Mesendoderm (in vitro differentiated cells): ENCODE measurements around the gene CYP19A1.
"Not testable (repeated sequence)": the region's sequence is repeated elsewhere in the genome, so short reads cannot be mapped to it uniquely, and the experiment has no call there.

Experiments
- DNase-seq: peaks from one replicate; pipeline ENCODE4 v3.0.0; 2013
- H2AK5ac ChIP-seq: 2 replicates; pipeline ENCODE4 v1.6.1; 2013; ENCODE audit warnings: low read length, inconsistent platforms
- H2BK120ac ChIP-seq: 2 replicates; pipeline ENCODE4 v1.6.1; 2013; ENCODE audit warnings: low read depth, mild to moderate bottlenecking, low read length, moderate library complexity, mixed read lengths
- H2BK15ac ChIP-seq: replicated peaks from 2 replicates; pipeline ENCODE4 v1.6.1; 2013; ENCODE audit warnings: low read depth, mild to moderate bottlenecking, moderate library complexity
- H2BK5ac ChIP-seq: 2 replicates; pipeline ENCODE4 v1.6.1; 2013; ENCODE audit warnings: low read length, inconsistent platforms
- H3K18ac ChIP-seq: 2 replicates; pipeline ENCODE4 v1.6.1; 2013; ENCODE audit warnings: mild to moderate bottlenecking, low read length, mixed read lengths
- H3K23ac ChIP-seq: one replicate; pipeline ENCODE4 v1.6.1; 2013; ENCODE audit warnings: low read length
- H3K27ac ChIP-seq: 2 replicates; pipeline ENCODE4 v1.5.1; 2013; ENCODE audit warnings: low read depth, mild to moderate bottlenecking, inconsistent platforms, low read length, moderate library complexity
- H3K27me3 ChIP-seq: 2 replicates; pipeline ENCODE4 v1.6.1; 2013; ENCODE audit warnings: low read length, control low read depth, mild to moderate bottlenecking, inconsistent platforms; ENCODE audit not compliant: insufficient read depth, poor library complexity
- H3K36me3 ChIP-seq: 2 replicates; pipeline ENCODE4 v1.6.1; 2013; ENCODE audit warnings: low read length, inconsistent platforms; ENCODE audit not compliant: control insufficient read depth, insufficient read depth
- H3K4ac ChIP-seq: one replicate; pipeline ENCODE4 v1.6.1; 2013; ENCODE audit warnings: low read depth, mild to moderate bottlenecking, low read length, moderate library complexity
- H3K4me1 ChIP-seq: 2 replicates; pipeline ENCODE4 v1.6.1; 2013; ENCODE audit warnings: low read depth, low read length, inconsistent platforms; ENCODE audit not compliant: control insufficient read depth
- H3K4me2 ChIP-seq: 2 replicates; pipeline ENCODE4 v1.6.1; 2013; ENCODE audit warnings: low read length
- H3K4me3 ChIP-seq: 2 replicates; pipeline ENCODE4 v1.5.1; 2013; ENCODE audit warnings: mild to moderate bottlenecking, low read length
- H3K56ac ChIP-seq: one replicate; pipeline ENCODE4 v1.6.1; 2013; ENCODE audit warnings: low read length
- H3K79me1 ChIP-seq: 2 replicates; pipeline ENCODE4 v1.6.1; 2013; ENCODE audit warnings: low read length, inconsistent platforms
- H3K79me2 ChIP-seq: 2 replicates; pipeline ENCODE4 v1.6.1; 2013; ENCODE audit warnings: mild to moderate bottlenecking, low read length; ENCODE audit not compliant: control insufficient read depth, insufficient read depth
- H3K9ac ChIP-seq: 2 replicates; pipeline ENCODE4 v1.6.1; 2013; ENCODE audit warnings: low read length, inconsistent platforms
- H4K5ac ChIP-seq: one replicate; pipeline ENCODE4 v1.6.1; 2013; ENCODE audit warnings: low read length
- H4K8ac ChIP-seq: one replicate; pipeline ENCODE4 v1.6.1; 2013; ENCODE audit warnings: low read depth, mild to moderate bottlenecking, control low read depth, low read length, moderate library complexity
- WGBS: extraction: QIAGEN DNeasy Blood & Tissue Kit; methylation state at CpG from one replicate; pipeline ENCODE4 v1.1.7; 2013; ENCODE audit warnings: low lambda C conversion rate, missing lambda C conversion rate; ENCODE audit not compliant: insufficient coverage; ENCODE audit errors: extremely low coverage; 5-methylcytosine and 5-hydroxymethylcytosine counted together

Gene CYP19A1

DNA sequence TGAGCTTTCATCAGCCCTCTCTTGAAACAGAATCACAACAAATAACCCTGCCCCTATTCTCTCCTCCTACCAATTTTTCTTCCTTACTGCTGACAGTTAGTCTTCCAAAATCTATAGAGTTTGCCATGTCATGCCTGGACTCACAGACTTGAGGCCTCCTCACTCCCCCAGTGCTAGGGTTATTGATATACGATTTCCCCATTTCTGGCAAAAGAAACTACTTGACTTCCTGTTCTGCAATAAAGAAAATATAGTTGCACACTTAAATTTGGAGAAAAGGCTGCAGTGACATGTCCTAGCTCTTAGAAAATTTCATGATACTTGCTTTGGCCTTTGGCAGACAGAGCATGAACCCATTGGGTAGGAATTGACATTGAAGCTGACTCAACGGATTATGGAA is 75.9 kb downstream of the CYP19A1 start:
- Histone ChIP-seq H3K27me3 (peaks cover 11% of the 10 kb centered on the region), H3K4ac (no peak overlapping the region), H3K56ac (no peak overlapping the region), H4K5ac (no peak overlapping the region), H3K4me2 (no peak overlapping the region), H2BK15ac (no peak overlapping the region), H3K18ac (no peak overlapping the region), H3K9ac (no peak overlapping the region), H3K36me3 (no peaks in the 10 kb centered on the region), H2AK5ac (no peak overlapping the region), H3K27ac (no peak overlapping the region), H3K79me2 (no peaks in the 10 kb centered on the region), H2BK5ac (no peak overlapping the region), H3K79me1 (no peaks in the 10 kb centered on the region), H2BK120ac (no peak overlapping the region), H3K4me1 (no peaks in the 10 kb centered on the region), H3K4me3 (no peak overlapping the region), H3K23ac (no peak overlapping the region), H4K8ac (no peak overlapping the region)
- no CpG with 5 or more reads among the region's 2 CpGs for WGBS
- DNase-seq: no peak

DNA sequence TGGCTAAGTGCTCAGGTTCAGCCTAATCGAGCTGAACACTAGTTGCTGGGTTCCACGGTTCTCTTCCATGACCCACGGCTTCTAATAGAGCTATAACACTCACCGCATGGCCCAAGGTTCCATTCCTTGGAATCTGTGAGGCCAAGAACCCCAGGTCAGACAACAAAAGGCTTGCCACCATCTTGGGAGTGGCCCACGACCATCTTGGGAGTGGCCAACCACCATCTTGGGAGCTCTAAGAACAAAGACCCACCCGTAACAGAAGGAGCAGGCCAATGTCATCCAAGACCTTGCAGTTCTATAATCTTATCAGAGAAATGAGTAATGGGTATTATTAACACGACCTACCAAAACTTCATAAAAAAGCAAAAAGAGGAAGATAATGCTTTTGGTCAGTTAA is 77.3 kb downstream of the CYP19A1 start:
- not testable (repeated sequence) for H4K8ac ChIP-seq, H2BK120ac ChIP-seq, H3K56ac ChIP-seq, H3K27ac ChIP-seq, H3K23ac ChIP-seq, H3K27me3 ChIP-seq, H3K79me2 ChIP-seq, H3K79me1 ChIP-seq, H3K9ac ChIP-seq, H3K36me3 ChIP-seq, DNase-seq, H2BK5ac ChIP-seq, H2AK5ac ChIP-seq, H3K18ac ChIP-seq, H4K5ac ChIP-seq, H2BK15ac ChIP-seq, H3K4ac ChIP-seq, H3K4me2 ChIP-seq, H3K4me3 ChIP-seq, H3K4me1 ChIP-seq
- WGBS: no CpG with 5 or more reads among the region's 7 CpGs

DNA sequence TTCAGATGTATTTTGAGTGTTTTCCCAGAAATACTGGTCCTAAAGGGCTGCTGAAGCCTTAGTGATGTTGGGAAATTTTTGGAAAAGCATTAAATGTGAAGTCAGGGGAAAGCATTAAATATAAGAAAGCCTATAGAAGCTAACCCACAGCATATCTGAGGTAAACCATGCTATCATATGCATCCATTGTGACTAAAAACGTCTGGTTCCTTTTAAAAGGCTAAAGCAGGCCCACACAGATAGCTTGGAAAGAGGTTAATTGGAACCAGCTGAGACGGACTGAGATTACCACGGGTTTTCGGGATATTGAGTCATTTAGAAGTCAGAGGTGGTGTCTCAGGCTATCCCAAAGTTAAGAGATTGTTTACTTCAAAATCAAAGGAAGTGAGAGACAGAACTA is 78.2 kb downstream of the CYP19A1 start:
- Histone ChIP-seq H3K4me1 (peaks cover 2% of the 10 kb centered on the region), H3K4ac (no peak overlapping the region), H3K79me1 (no peaks in the 10 kb centered on the region), H3K27ac (no peak overlapping the region), H3K4me2 (no peak overlapping the region), H2BK5ac (no peak overlapping the region), H3K56ac (no peak overlapping the region), H4K8ac (no peak overlapping the region), H3K23ac (no peak overlapping the region), H3K36me3 (no peaks in the 10 kb centered on the region), H2BK15ac (no peak overlapping the region), H4K5ac (no peak overlapping the region), H2AK5ac (no peak overlapping the region), H3K18ac (no peak overlapping the region), H3K79me2 (no peaks in the 10 kb centered on the region), H3K4me3 (no peak overlapping the region), H3K9ac (no peak overlapping the region), H3K27me3 (no peaks in the 10 kb centered on the region), H2BK120ac (no peak overlapping the region)
- DNase-seq: no peak
- WGBS: no CpG with 5 or more reads among the region's 4 CpGs

DNA sequence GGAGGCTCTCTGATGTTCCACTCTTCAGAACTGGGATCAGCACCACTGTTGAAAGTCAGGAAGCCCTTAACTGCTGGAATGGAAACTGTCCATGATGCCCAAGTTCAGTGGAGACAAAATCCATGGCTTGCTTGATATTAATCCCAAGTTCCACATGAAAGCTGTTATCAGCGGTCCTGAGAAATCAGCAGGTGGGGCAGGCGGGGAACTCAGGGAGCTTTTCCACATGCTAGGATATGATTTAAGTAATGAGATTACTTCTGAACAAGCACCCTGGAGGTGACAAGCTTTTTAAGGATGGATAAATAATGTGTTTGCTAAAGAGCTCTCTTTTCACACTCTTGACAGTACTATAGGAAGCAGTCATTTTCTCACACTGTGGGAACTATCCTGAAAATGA is 82.9 kb downstream of the CYP19A1 start:
- Histone ChIP-seq H3K18ac (no peak overlapping the region), H3K9ac (no peak overlapping the region), H3K56ac (no peak overlapping the region), H3K36me3 (no peaks in the 10 kb centered on the region), H2AK5ac (no peak overlapping the region), H2BK5ac (no peak overlapping the region), H3K4me1 (peaks cover 15% of the 10 kb centered on the region), H3K4me3 (no peak overlapping the region), H3K79me2 (no peaks in the 10 kb centered on the region), H2BK15ac (no peak overlapping the region), H3K4ac (no peak overlapping the region), H3K27ac (no peak overlapping the region), H4K8ac (no peak overlapping the region), H3K27me3 (no peaks in the 10 kb centered on the region), H3K23ac (no peak overlapping the region), H4K5ac (no peak overlapping the region), H3K79me1 (no peaks in the 10 kb centered on the region), H2BK120ac (no peak overlapping the region), H3K4me2 (no peak overlapping the region)
- DNase-seq: no peak
- no CpG with 5 or more reads among the region's 2 CpGs for WGBS

DNA sequence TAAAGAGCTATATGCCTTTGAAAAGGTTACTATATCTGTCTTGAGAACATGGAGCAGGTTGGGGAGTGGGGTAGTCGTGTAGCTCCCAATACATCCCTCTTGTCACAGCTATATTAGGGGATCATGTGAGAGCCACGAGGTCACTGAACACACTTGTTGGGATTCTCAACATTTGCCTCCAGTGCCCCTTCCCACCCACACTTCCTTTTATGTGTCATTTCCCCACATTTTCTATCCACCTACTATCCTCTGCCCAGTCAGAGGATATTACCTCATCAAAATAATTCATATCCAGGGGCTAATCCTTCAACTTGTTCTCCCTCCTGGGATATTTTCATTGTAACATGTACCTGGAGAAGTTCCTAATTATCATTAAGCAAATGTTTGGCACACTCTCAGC is 85.0 kb downstream of the CYP19A1 start:
- DNase-seq: no peak
- Histone ChIP-seq H3K56ac (no peak overlapping the region), H3K27ac (no peak overlapping the region), H3K27me3 (no peaks in the 10 kb centered on the region), H2AK5ac (no peak overlapping the region), H2BK5ac (no peak overlapping the region), H3K18ac (no peak overlapping the region), H3K4ac (no peak overlapping the region), H3K4me1 (peaks cover 16% of the 10 kb centered on the region), H3K79me2 (no peaks in the 10 kb centered on the region), H3K23ac (no peak overlapping the region), H4K5ac (no peak overlapping the region), H2BK15ac (no peak overlapping the region), H3K4me3 (no peak overlapping the region), H2BK120ac (no peak overlapping the region), H3K9ac (no peak overlapping the region), H3K4me2 (no peak overlapping the region), H3K36me3 (no peaks in the 10 kb centered on the region), H4K8ac (no peak overlapping the region), H3K79me1 (no peaks in the 10 kb centered on the region)
- WGBS: no CpG with 5 or more reads among the region's 2 CpGs

DNA sequence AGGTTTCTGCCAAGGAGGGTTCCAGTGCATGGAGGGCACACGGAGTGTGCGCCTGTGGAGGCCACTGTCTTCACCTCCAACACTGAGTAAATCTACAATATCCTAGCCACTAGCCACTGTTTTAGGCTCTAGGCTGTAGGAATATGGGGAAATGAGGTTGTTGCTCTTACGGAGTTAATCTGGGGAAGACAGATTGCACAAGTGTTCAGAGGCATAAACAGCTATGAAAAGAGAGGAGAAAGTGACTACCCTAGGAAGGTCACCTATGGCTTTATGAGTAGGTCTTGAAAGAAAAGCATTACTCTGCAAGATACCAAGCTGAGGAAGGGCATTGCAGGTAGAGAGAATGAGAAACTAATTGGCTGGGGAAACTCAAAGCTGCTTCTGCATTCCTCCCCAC is 85.7 kb downstream of the CYP19A1 start:
- WGBS: no CpG with 5 or more reads among the region's 3 CpGs
- no peak overlapping the region for H3K18ac ChIP-seq
- no peaks in the 10 kb centered on the region for H3K79me1 ChIP-seq
- no peak overlapping the region for H2AK5ac ChIP-seq
- no peak overlapping the region for H3K23ac ChIP-seq
- H3K79me2 ChIP-seq: no peaks in the 10 kb centered on the region
- H3K56ac ChIP-seq: no peak overlapping the region
- no peak overlapping the region for H3K4ac ChIP-seq
- no peak overlapping the region for H3K4me3 ChIP-seq
- peaks cover 16% of the 10 kb centered on the region for H3K4me1 ChIP-seq
- no peak overlapping the region for H3K9ac ChIP-seq
- no peak overlapping the region for H3K4me2 ChIP-seq
- H4K5ac ChIP-seq: no peak overlapping the region
- no peak overlapping the region for H2BK120ac ChIP-seq
- no peak overlapping the region for H2BK15ac ChIP-seq
- DNase-seq: no peak
- H3K27me3 ChIP-seq: no peaks in the 10 kb centered on the region
- H3K36me3 ChIP-seq: no peaks in the 10 kb centered on the region
- H3K27ac ChIP-seq: no peak overlapping the region
- H4K8ac ChIP-seq: no peak overlapping the region
- H2BK5ac ChIP-seq: no peak overlapping the region
